ENCODE results near the gene SFT2D2. TPM values are rescaled to one million over a fixed set of nuclear protein-coding genes. Genes with fewer than 3 reads are reported as not detected.

Gene SFT2D2
- total RNA-seq, 1 experiment from 2014 or later, result 32.1 TPM

DNA sequence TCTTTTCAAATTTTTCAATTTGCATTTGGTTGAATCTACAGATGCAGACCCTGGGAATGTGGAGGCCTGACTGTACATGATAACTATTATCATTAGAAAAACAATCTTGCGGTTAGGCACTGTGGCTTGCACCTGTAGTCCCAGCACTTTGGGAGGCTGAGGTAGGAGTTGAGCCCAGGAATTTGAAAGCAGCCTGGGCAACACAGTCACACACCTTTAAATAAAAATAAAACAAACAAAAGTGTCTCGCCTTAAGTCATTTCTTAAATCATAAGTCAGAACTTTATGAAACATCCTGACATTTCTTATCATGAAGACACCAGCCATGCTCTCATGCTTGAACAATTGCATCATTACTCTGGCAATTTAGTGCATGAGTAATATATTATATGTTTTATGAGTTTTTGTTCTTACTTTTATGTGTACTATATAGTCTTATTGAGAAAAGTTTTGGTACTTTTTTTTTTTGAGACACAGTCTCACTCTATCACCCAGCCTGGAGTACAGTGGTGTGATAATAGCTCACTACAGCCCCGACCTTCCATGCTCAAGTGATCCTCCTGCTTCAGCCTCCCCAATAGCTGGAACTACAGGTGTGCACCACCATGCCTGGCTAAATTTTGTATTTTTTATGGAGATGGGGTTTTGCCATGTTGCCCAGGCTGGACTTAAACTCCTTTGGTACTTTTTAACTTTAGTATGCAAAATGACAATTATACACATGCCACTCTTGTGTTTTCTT lies 62.7 kb downstream of the SFT2D2 start:
- no peak overlapping the region for H4K8ac ChIP-seq (replicated peaks; ENCODE audit: insufficient read length, low read depth, low read length)
- no peak overlapping the region for H3K18ac ChIP-seq (ENCODE audit: insufficient read length, low read depth, low read length)
- no peak overlapping the region for H3K4ac ChIP-seq (ENCODE audit: low read depth, low read length)
- H3K9me3 ChIP-seq (ENCODE audit: control insufficient read depth, low read depth, low read length), result no peaks in the 10 kb centered on the region
- H2BK5ac ChIP-seq (ENCODE audit: insufficient read length, low read length), result no peak overlapping the region
- H3K79me1 ChIP-seq (ENCODE audit: insufficient read depth, low read depth, low read length, poor library complexity, severe bottlenecking), result no peaks in the 10 kb centered on the region
- H3K9ac ChIP-seq (ENCODE audit: extremely low read depth, insufficient read length, low read length), result no peak overlapping the region
- H2AFZ ChIP-seq (ENCODE audit: low read length), result no peak overlapping the region
- H3K27ac Mint-ChIP-seq, result no peak overlapping the region
- no peak overlapping the region for H2BK20ac ChIP-seq (ENCODE audit: low read depth, low read length, poor library complexity, severe bottlenecking)
- peaks cover 34 to 39% of the 10 kb centered on the region in 2 experiments for H3K4me1 Mint-ChIP-seq
- WGBS (ENCODE audit: extremely low coverage, insufficient read length, low lambda C conversion rate), result no CpG with 5 or more reads among the region's 3 CpGs
- H3K27ac ChIP-seq (ENCODE audit: insufficient read length, low read depth, low read length), result no peak overlapping the region
- no peak for DNase-seq
- H4K91ac ChIP-seq (ENCODE audit: insufficient read length, low read depth, low read length), result no peak overlapping the region
- no peak overlapping the region for H3K4me2 ChIP-seq (ENCODE audit: insufficient read depth, insufficient read length, low read length)
- H3K56ac ChIP-seq (ENCODE audit: insufficient read length, low read depth, low read length), result no peak overlapping the region
- no peak overlapping the region for H3K23ac ChIP-seq (ENCODE audit: insufficient read length, low read depth, low read length)
- H4K5ac ChIP-seq (ENCODE audit: insufficient read length, low read depth, low read length), result no peak overlapping the region
- H2BK15ac ChIP-seq (ENCODE audit: low read depth, low read length), result no peak overlapping the region
- no peak overlapping the region for H2AK5ac ChIP-seq (ENCODE audit: insufficient read length, low read length)
- H3K27me3 Mint-ChIP-seq (ENCODE audit: low read depth), result no peaks in the 10 kb centered on the region
- H3K14ac ChIP-seq (ENCODE audit: insufficient read depth, low read length), result no peak overlapping the region
- no peak overlapping the region for H3K4me3 Mint-ChIP-seq
- H2BK120ac ChIP-seq (ENCODE audit: low read depth, low read length, poor library complexity, severe bottlenecking), result no peak overlapping the region
- H3K36me3 Mint-ChIP-seq (ENCODE audit: insufficient read depth in 1 of 3, low read depth in 3 of 3), result no peaks in the 10 kb centered on the region
- H4K20me1 ChIP-seq (ENCODE audit: control insufficient read depth, insufficient read depth, insufficient read length), result no peaks in the 10 kb centered on the region
- no peaks in the 10 kb centered on the region for H3K27me3 ChIP-seq (ENCODE audit: insufficient read depth, low read length)
- H2BK12ac ChIP-seq (ENCODE audit: insufficient read length, low read depth, low read length), result no peak overlapping the region
- H3K79me2 ChIP-seq (ENCODE audit: insufficient read depth, low read length), result no peaks in the 10 kb centered on the region
- H3K9me3 Mint-ChIP-seq, result no peaks in the 10 kb centered on the region; a peak in 1 of 5 replicates
- TF ChIP-seq, protein P1, sequence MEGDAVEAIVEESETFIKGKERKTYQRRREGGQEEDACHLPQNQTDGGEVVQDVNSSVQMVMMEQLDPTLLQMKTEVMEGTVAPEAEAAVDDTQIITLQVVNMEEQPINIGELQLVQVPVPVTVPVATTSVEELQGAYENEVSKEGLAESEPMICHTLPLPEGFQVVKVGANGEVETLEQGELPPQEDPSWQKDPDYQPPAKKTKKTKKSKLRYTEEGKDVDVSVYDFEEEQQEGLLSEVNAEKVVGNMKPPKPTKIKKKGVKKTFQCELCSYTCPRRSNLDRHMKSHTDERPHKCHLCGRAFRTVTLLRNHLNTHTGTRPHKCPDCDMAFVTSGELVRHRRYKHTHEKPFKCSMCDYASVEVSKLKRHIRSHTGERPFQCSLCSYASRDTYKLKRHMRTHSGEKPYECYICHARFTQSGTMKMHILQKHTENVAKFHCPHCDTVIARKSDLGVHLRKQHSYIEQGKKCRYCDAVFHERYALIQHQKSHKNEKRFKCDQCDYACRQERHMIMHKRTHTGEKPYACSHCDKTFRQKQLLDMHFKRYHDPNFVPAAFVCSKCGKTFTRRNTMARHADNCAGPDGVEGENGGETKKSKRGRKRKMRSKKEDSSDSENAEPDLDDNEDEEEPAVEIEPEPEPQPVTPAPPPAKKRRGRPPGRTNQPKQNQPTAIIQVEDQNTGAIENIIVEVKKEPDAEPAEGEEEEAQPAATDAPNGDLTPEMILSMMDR (conservative IDR thresholded peaks at IDR 0.05), result no peak
- no peak overlapping the region for H3T11ph ChIP-seq (ENCODE audit: low read length)
- H3K4me1 ChIP-seq (ENCODE audit: insufficient read depth, low read length), result peaks cover 3% of the 10 kb centered on the region; the same call in 1 of the 2 replicates
- H3K23me2 ChIP-seq (ENCODE audit: insufficient read length, low read depth, low read length, poor library complexity, severe bottlenecking), result no peaks in the 10 kb centered on the region

Data from H9 (cell line).